HEK293 (cell line): Measurements from ENCODE around the gene WHRN.

ENCODE experiments used
- CTCF ChIP-seq: fragments of 450-650 bp; formaldehyde crosslinking; IDR thresholded peaks from 2 replicates; pipeline ENCODE4 v1.5.1; 2016; ENCODE audit warnings: missing biosample characterization, missing genetic modification characterization
- TCF7L2 ChIP-seq: IDR thresholded peaks from 2 replicates; pipeline ENCODE4 v1.6.1; 2011; ENCODE audit warnings: low read depth, mild to moderate bottlenecking, inconsistent platforms, low read length, moderate library complexity, borderline replicate concordance
- YY1 ChIP-seq: fragments of 450-650 bp; formaldehyde crosslinking; IDR thresholded peaks from 2 replicates; pipeline ENCODE4 v1.5.1; 2018; ENCODE audit warnings: missing biosample characterization, missing genetic modification characterization
- ZNF488 ChIP-seq: fragments of 450-650 bp; formaldehyde crosslinking; IDR thresholded peaks from 2 replicates; pipeline ENCODE4 v1.5.1; 2016; ENCODE audit warnings: missing biosample characterization, missing genetic modification characterization
- ZNF596 ChIP-seq: fragments of 450-650 bp; IDR thresholded peaks from 2 replicates; pipeline ENCODE4 v1.5.0; 2018; ENCODE audit warnings: missing biosample characterization, mild to moderate bottlenecking, missing genetic modification characterization, moderate library complexity
- ZNF626 ChIP-seq: fragments of 450-650 bp; sonication (Bioruptor Pico); formaldehyde crosslinking; IDR thresholded peaks from 2 replicates; pipeline ENCODE4 v1.5.1; 2018; ENCODE audit warnings: missing biosample characterization, missing genetic modification characterization, inconsistent platforms
- ZNF639 ChIP-seq: fragments of 450-650 bp; formaldehyde crosslinking; IDR thresholded peaks from 2 replicates; pipeline ENCODE4 v1.5.1; 2016; ENCODE audit warnings: missing biosample characterization, missing genetic modification characterization

- TF ChIP-seq ZNF596 (tag by site-specific recombination) (no peak), CTCF (tag by site-specific recombination) (no peak), TCF7L2 (no peak), ZNF626 (tag by site-specific recombination) (no peak), YY1 (tag by site-specific recombination) (no peak), ZNF639 (no peak), ZNF488 (tag by site-specific recombination) (no peak)
Observed at GRCh38 chr9:114404531-114404930, 100.7 kb downstream of the WHRN start.
